Lung (tissue), 12 donors: ENCODE results near the gene AUTS2. TPM values are rescaled to one million over a fixed set of nuclear protein-coding genes. Genes with fewer than 3 reads are reported as not detected.

ENCODE experiments used
- ATAC-seq: fragments of 200-7000 bp; cut with Tn5 transposase; one replicate; pipeline ENCODE4 v1.9.1; 2020; ENCODE audit warnings: moderate number of reproducible peaks; ENCODE audit not compliant: insufficient read depth, low FRiP score
- DNase-seq, 3 donors: peaks; one replicate each; pipeline ENCODE4 v3.0.0-alpha.2; 2013 to 2017
- H3K27ac ChIP-seq, 2 donors: one replicate each; pipeline ENCODE4 v1.5.1; 2013; ENCODE audit warnings: mild to moderate bottlenecking in 2 of 2, moderate library complexity in 2 of 2, control low read depth in 1 of 2, inconsistent platforms in 1 of 2, low read depth in 1 of 2, low read length in 1 of 2
- H3K27me3 ChIP-seq, 3 donors: one replicate each; pipeline ENCODE4 v1.5.1; 2013; ENCODE audit warnings: low read length in 2 of 3; ENCODE audit not compliant: control insufficient read depth in 3 of 3, insufficient read depth in 3 of 3
- H3K36me3 ChIP-seq, 4 donors: one replicate each; pipeline ENCODE4 v1.5.1; 2013; ENCODE audit warnings: low read length in 4 of 4, mild to moderate bottlenecking in 1 of 4, moderate library complexity in 1 of 4; ENCODE audit not compliant: control insufficient read depth in 4 of 4, insufficient read depth in 4 of 4
- H3K4me1 ChIP-seq, 5 donors: one replicate each; pipeline ENCODE4 v1.5.1; 2013; ENCODE audit warnings: low read length in 5 of 5, mild to moderate bottlenecking in 2 of 5, moderate library complexity in 1 of 5; ENCODE audit not compliant: control insufficient read depth in 5 of 5, insufficient read depth in 5 of 5
- H3K4me3 ChIP-seq: one replicate; pipeline ENCODE4 v1.5.1; 2013; ENCODE audit warnings: mild to moderate bottlenecking, control low read depth, moderate library complexity
- H3K9ac ChIP-seq, 2 donors: one replicate each; pipeline ENCODE4 v1.5.1; 2013; ENCODE audit warnings: low read length in 2 of 2, control low read depth in 1 of 2; ENCODE audit not compliant: insufficient read depth in 1 of 2
- H3K9me3 ChIP-seq, 4 donors: one replicate each; pipeline ENCODE4 v1.5.1; 2013; ENCODE audit warnings: low read length in 3 of 4, mild to moderate bottlenecking in 1 of 4, moderate library complexity in 1 of 4; ENCODE audit not compliant: control insufficient read depth in 4 of 4, insufficient read depth in 3 of 4
- WGBS, 2 donors: extraction: QIAGEN DNeasy Blood & Tissue Kit; methylation state at CpG; one replicate each; pipeline ENCODE4 v1.1.7; 2013; 5-methylcytosine and 5-hydroxymethylcytosine counted together
- polyA plus RNA-seq, 2 donors: library from polyadenylated mRNA; stranded (reverse); fragments of 200-250 nt; gene quantifications; one replicate each; pipeline ENCODE4 v1.2.1, GENCODE V29; 2013
- total RNA-seq, 2 donors: library from RNA; depleted of rRNA in 1 of 2; stranded (reverse); fragments of >200 nt in 1 of 2; gene quantifications; one replicate each; pipeline ENCODE4 v1.2.1, GENCODE V29; 2014 to 2021
- TF ChIP-seq, protein P1 (sequence below): IDR thresholded peaks from 2 replicates; pipeline ENCODE4 v1.5.1; 2012; ENCODE audit warnings: mild to moderate bottlenecking; ENCODE audit errors: control extremely low read depth, extremely low read depth
- donor health status: control.
- donor health status: control.
- donor health status: Bipolar disorder and iron deficiency.
- donor health status: healthy.
- donor health status: DM: yes; HTN: yes; CAD: no.

Gene AUTS2
- total and polyA plus RNA-seq, 4 donors, result 11.8 to 115 (median 40.6) TPM

DNA sequence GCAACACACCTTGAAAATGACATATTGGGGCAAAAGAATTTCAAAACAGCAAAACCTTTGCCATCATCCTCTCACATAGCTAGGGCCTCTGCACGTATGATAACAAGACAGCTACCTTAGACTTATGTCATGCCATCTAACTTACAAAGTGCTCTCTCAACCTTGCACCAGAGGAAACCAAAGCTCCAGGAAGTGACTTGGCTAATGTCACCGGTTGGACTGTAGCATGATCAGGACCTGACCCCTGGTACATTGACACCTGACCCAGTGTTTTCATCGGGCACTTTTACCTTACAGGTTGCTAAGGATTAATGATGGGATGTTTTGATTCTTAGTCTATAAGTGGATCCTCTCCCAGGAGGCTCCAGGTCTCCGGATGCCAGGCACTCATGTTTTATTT lies 1003.8 kb downstream of the AUTS2 start:
- no peak for ATAC-seq
- H3K4me3 ChIP-seq, result no peak overlapping the region
- peaks cover 0 to 7% (median 0%) of the 10 kb centered on the region in 3 donors for H3K27me3 ChIP-seq
- peaks cover 1 to 9% (median 6%) of the 10 kb centered on the region in 4 donors for H3K9me3 ChIP-seq
- TF ChIP-seq, protein P1, sequence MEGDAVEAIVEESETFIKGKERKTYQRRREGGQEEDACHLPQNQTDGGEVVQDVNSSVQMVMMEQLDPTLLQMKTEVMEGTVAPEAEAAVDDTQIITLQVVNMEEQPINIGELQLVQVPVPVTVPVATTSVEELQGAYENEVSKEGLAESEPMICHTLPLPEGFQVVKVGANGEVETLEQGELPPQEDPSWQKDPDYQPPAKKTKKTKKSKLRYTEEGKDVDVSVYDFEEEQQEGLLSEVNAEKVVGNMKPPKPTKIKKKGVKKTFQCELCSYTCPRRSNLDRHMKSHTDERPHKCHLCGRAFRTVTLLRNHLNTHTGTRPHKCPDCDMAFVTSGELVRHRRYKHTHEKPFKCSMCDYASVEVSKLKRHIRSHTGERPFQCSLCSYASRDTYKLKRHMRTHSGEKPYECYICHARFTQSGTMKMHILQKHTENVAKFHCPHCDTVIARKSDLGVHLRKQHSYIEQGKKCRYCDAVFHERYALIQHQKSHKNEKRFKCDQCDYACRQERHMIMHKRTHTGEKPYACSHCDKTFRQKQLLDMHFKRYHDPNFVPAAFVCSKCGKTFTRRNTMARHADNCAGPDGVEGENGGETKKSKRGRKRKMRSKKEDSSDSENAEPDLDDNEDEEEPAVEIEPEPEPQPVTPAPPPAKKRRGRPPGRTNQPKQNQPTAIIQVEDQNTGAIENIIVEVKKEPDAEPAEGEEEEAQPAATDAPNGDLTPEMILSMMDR, result no peak
- no peak overlapping the region for H3K27ac ChIP-seq
- H3K36me3 ChIP-seq, result peaks cover 0 to 3% (median 0%) of the 10 kb centered on the region in 4 donors
- 71 to 78% methylated on average over 4 of the region's 4 CpGs for WGBS, 2 donors
- H3K4me1 ChIP-seq, result no peaks in the 10 kb centered on the region
- no peak for DNase-seq
- no peak overlapping the region for H3K9ac ChIP-seq

DNA sequence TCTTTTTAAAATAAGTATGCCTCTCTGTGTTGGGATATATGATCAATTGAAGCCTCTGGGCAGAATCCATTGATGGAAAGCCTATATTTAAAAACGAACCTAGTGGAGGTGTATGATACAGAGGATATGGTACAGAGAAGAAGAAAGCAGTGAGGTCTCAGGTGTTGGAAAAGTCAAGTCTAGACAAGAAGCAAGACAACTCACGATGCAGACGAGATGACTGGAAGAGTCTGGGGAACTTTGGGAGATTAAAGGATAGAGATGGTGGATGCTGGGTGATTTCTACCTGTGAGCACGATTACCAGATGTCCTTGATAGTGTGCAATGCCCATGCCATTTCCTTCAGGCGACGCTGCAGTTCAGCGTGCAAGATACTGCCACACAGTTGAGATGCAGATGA lies 1009.0 kb downstream of the AUTS2 start:
- peaks cover 0 to 3% (median 0%) of the 10 kb centered on the region in 4 donors for H3K36me3 ChIP-seq
- peaks cover 0 to 8% (median 2%) of the 10 kb centered on the region in 4 donors for H3K9me3 ChIP-seq
- TF ChIP-seq, protein P1, result no peak
- 90 to 96% methylated on average over 7 of the region's 7 CpGs for WGBS, 2 donors
- DNase-seq, result no peak
- no peak overlapping the region for H3K9ac ChIP-seq
- H3K4me1 ChIP-seq, result no peaks in the 10 kb centered on the region
- no peak for ATAC-seq
- H3K27ac ChIP-seq, result no peak overlapping the region
- no peak overlapping the region for H3K4me3 ChIP-seq
- no peaks in the 10 kb centered on the region for H3K27me3 ChIP-seq

DNA sequence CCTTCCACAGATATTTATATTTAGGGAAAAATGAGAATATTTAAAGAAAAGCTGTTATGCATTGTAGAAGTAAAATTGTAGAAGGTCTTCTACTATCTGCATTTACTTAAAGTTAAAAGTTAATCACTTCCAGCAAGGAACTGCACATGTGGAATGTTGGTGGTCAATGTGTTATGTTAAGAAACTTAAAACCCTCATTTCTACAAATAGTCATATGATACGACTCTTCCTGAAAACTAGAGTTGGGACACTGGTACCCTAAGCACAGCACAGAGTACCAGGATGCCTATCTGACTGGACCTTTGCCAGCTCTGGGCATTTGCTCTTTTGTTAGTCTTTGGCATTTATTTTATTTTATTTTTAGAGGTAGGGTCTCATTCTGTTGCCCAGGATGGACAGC lies 1009.5 kb downstream of the AUTS2 start:
- H3K9me3 ChIP-seq, result peaks cover 0 to 8% (median 2%) of the 10 kb centered on the region in 4 donors
- no peak overlapping the region for H3K4me3 ChIP-seq
- H3K36me3 ChIP-seq, result peaks cover 0 to 3% (median 0%) of the 10 kb centered on the region in 4 donors
- DNase-seq (no peak), ATAC-seq (no peak)
- H3K27me3 ChIP-seq, result no peaks in the 10 kb centered on the region
- 98 to 100% methylated on average over 1 of the region's 1 CpG for WGBS, 2 donors
- TF ChIP-seq, protein P1, result no peak
- H3K4me1 ChIP-seq, result no peaks in the 10 kb centered on the region
- H3K9ac ChIP-seq, result no peak overlapping the region
- H3K27ac ChIP-seq, result no peak overlapping the region

DNA sequence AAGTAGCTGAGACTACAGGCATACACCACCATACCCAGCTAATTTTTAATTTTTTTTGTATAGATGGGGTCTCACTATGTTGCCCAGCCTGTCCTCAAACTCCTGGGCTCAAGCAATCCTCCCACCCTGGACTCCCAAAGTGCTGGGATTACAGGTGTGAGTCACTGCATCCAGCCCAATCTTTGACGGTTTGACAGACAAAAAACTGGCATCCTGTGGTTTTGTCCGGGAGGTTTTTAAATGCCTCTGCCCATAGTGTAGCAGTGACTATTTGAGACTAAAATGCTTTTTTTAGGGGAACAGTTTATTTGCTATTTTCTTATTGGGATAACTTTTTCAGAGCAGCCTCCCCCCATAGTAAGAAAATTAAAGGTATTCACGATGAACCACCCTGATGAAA lies 1010.0 kb downstream of the AUTS2 start:
- WGBS, 2 donors, result 83 to 85% methylated on average over 3 of the region's 3 CpGs
- DNase-seq, result no peak
- Histone ChIP-seq H3K9me3 (peaks cover 0 to 8% (median 2%) of the 10 kb centered on the region in 4 donors), H3K27me3 (no peaks in the 10 kb centered on the region), H3K9ac (no peak overlapping the region), H3K4me3 (no peak overlapping the region), H3K4me1 (no peaks in the 10 kb centered on the region), H3K27ac (no peak overlapping the region), H3K36me3 (peaks cover 0 to 3% (median 0%) of the 10 kb centered on the region in 4 donors)
- ATAC-seq, result no peak
- TF ChIP-seq, protein P1, result no peak
